HG02870 (cell line): ENCODE measurements around the gene PVALEF.
"Not testable (repeated sequence)": the region's sequence is repeated elsewhere in the genome, so short reads cannot be mapped to it uniquely, and the experiment has no call there.

Source experiments
- ATAC-seq: cut with Tn5 transposase; IDR thresholded peaks from one replicate; pipeline ENCODE4 v1.9.1; 2021; ENCODE audit warnings: mild to moderate bottlenecking, moderate library complexity; ENCODE audit not compliant: unreplicated experiment

Gene PVALEF

GRCh38 chr17:81212365-81212764, 47.1 kb downstream of the PVALEF start:
- ATAC-seq: no peak

- no peak for ATAC-seq
Measured at GRCh38 chr17:81213978-81214377, 48.7 kb downstream of the PVALEF start.

GRCh38 chr17:81217491-81217890, 52.2 kb downstream of the PVALEF start:
- ATAC-seq: no peak

- ATAC-seq: no peak
Measured at GRCh38 chr17:81218459-81218858, 53.2 kb downstream of the PVALEF start.

- ATAC-seq: no peak
Measured at GRCh38 chr17:81218991-81219390, 53.7 kb downstream of the PVALEF start.

GRCh38 chr17:81219476-81220180, 54.3 kb downstream of the PVALEF start:
- no peak for ATAC-seq

- ATAC-seq: no peak
Measured at GRCh38 chr17:81221371-81221841, 56.1 kb downstream of the PVALEF start.

- no peak for ATAC-seq
Measured at GRCh38 chr17:81221842-81222619, 56.7 kb downstream of the PVALEF start.

- ATAC-seq: no peak
Measured at GRCh38 chr17:81222620-81222905, 57.3 kb downstream of the PVALEF start.

- ATAC-seq: peak; percentile 92
Measured at GRCh38 chr17:81222906-81223761, 57.8 kb downstream of the PVALEF start, which contains the start of gene CEP131. TSS of gene CEP131 (minus strand) at chr17:81222965. CDS start at chr17:81220056, 2,909 bp downstream.

GRCh38 chr17:81223762-81224130, 58.4 kb downstream of the PVALEF start:
- ATAC-seq: no peak

GRCh38 chr17:81227630-81228029, 62.3 kb downstream of the PVALEF start:
- not testable (repeated sequence) for ATAC-seq

GRCh38 chr17:81228420-81228819, 63.1 kb downstream of the PVALEF start:
- ATAC-seq: no peak

GRCh38 chr17:81228834-81229665, 63.7 kb downstream of the PVALEF start:
- no peak for ATAC-seq

GRCh38 chr17:81229666-81229920, 64.3 kb downstream of the PVALEF start:
- no peak for ATAC-seq

GRCh38 chr17:81230043-81230820, 64.9 kb downstream of the PVALEF start:
- no peak for ATAC-seq

- ATAC-seq: no peak
Measured at GRCh38 chr17:81231121-81231645, 65.9 kb downstream of the PVALEF start.

GRCh38 chr17:81231766-81232581, 66.7 kb downstream of the PVALEF start:
- no peak for ATAC-seq
